Ureter (tissue), 1 donor: Measurements from ENCODE around the gene MYRIP. TPM values are rescaled to one million over a fixed set of nuclear protein-coding genes. Genes with fewer than 3 reads are reported as not detected.
"Not testable (repeated sequence)": the region's sequence is repeated elsewhere in the genome, so short reads cannot be mapped to it uniquely, and the experiment has no call there.

ENCODE experiments used
- DNase-seq: peaks from one replicate; pipeline ENCODE4 v3.0.0-alpha.2; 2020; ENCODE audit warnings: low spot score
- total RNA-seq: library from RNA; stranded (reverse); gene quantifications from one replicate; pipeline ENCODE4 v1.2.4, GENCODE V29; 2023
- donor health status: DM: yes; HTN: yes; CAD: no.

The MYRIP gene
- total RNA-seq, 1 donor from 2014 or later: 4.8 TPM

DNA sequence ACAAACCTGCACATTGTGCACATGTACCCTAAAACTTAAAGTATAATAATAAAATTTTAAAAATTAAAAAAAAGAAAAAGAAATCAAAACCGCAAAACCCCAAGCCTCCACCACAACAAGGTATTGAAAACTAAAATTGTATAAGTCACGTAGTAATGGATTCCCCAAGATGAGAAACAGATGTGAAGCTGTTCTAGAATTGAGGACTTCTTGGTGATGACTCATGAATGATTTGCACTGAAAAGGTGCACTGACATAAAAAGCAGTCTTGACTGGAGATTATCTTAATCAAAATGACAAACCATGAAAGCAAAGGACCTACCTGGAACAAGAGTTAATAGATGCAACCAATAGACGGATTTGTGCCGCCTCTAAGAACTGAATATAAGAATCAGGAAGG lies 225.8 kb downstream of the MYRIP start:
- no peak for DNase-seq

DNA sequence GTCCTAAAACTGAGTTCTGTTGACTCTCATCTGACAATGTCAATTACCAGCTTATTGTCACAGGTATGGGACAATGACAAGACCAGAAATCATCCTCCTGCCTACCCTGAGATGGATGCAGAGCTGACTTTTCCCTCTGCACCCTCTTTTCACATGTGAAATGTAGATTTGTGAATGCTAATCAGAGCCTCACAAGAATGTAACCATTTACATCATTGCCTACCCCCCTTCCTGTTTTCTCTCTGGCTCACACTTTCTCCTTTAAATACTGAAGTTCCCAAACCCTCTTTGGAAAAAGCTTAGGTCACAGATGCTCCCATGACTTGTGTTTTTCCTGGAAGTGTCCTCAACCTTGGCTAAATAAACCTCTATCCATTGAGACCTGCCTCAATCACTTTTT lies 228.2 kb downstream of the MYRIP start:
- no peak for DNase-seq

DNA sequence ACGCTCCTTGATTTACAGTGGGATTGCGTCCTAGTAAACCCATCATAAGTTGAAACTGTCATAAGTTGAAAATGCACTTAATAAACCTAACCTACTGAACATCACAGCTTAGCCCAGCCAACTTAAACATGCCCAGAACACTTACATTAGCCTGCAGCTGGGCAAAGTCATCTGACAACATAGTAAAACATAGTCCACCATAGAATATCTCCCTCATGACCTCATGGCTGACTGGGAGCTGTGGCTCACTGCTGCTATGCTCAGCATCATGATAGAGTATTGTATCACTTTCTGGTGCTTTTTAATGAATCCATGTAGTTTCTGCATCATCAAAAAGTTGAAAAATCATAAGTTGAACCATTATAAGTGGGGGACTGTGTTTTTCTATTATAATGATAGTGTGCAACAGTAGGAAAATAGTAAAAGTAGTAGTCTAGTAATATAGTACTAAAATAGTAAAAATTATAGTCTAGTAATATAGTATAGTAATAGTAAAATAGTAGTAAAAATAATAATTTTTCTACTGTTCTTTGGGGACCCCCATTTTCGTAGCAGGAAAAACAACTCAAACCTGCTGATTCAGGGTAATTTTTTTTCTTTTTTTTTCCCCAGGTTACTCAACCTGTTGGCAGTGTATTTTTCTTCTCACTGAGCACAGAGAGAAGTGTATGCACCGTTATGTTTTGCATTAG lies 233.5 kb downstream of the MYRIP start:
- no peak for DNase-seq

DNA sequence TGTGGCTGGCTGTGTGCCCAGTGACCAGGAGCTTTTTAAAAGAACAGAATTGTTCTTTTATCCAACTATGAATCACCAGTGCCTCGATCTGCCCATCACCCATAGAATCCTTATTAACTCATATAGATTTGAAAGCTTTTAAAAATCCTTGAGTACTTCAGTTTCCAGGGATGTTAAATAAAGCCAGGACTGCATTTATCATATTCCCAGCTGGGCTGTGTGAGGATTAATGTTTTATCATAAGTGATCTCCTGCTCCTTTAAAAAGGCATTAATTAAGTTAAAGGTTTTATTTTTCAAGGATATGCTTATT lies 234.0 kb downstream of the MYRIP start:
- no peak for DNase-seq

DNA sequence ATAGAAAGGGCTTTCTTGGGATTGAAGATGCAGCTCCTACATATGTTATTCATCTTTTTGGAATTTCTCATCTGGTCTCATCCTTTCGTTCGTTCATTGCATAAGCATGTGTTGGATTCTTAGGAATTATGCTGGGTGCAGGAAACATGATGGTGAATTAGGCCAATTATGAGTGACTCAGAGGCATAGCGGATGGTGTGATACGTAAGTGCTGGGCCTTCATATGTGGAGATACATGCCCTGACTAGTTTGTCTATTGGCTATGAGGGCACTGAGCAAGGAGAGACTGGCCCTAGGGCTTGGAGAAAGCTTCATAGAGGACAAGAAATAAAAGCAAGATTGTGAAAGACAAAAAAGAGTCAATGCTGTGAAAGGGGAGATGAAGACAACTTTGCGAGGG lies 235.1 kb downstream of the MYRIP start:
- no peak for DNase-seq

DNA sequence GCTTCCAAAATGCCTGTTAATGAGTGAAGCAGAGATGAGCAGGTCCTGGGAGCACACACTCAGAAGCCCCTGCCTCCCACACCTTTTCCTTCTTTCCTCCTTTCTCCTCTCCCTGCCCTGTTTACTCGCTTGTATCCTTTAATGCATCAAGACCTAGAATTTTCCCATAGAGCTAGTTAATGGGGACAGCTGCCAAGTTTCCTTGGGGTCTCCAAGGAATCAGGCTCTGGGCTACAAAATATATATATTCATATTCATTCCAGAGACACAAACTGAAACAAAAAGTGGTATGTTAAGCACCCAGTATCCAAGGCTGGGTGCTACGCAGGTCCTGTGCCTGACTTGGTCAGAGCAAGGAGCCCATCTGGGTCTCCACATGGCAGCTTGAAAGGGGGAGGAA lies 235.6 kb downstream of the MYRIP start:
- DNase-seq: no peak

DNA sequence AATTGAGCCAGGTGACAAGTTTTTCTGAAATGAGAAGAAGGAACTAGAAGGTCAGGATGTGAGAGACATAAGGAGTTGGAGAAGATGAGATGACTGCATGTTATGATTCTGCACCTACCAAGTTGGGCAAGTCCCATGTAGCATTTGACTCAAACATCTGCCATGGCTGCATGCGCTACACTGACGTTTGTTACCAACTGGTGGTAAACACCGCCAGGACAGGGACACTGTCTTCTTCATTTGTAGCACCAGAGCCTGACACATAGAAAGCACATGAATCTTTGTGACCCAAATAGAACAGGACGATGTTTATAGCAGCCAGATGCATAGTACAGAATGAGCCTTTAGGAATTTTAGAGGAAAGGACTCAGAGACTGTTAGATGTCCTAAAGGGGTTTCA lies 236.7 kb downstream of the MYRIP start:
- no peak for DNase-seq

DNA sequence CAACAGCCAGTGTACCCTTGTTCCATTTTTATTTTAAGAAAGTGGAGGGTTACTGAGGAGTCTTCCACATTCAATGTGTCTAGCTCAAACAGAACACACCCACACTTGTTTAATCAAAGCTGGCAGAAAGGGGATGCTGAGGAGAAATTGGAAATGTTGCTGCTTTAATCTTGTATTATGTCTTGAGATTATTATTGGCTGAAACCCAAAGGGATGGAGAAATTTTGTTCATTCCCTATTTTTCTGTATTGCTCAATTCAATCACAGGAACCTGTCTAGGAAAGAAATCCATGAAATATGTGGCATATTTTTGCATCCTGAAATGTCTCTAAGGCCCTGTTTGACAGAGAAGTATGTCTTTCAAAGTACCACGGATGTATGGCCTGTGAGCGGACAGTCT lies 238.0 kb downstream of the MYRIP start:
- no peak for DNase-seq

DNA sequence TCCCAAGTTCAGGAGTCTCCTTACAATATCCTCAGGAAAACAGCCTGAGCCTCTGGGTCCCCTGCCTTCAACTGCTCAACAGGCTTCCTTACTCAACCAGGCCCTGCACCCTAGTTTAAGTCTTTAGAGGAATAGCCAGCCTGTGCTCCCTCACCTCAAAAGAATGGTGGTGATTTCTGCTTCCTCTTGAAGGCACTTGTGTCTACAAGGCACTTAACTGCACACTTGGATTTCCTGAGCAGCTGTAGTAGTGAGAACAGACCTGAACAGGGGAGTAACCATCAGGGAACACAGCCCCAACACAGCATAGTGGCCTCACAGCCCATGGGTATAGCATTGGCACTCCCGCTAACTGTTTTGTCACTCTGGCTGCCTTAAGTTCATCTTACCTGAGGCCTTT lies 244.3 kb downstream of the MYRIP start:
- DNase-seq: no peak

DNA sequence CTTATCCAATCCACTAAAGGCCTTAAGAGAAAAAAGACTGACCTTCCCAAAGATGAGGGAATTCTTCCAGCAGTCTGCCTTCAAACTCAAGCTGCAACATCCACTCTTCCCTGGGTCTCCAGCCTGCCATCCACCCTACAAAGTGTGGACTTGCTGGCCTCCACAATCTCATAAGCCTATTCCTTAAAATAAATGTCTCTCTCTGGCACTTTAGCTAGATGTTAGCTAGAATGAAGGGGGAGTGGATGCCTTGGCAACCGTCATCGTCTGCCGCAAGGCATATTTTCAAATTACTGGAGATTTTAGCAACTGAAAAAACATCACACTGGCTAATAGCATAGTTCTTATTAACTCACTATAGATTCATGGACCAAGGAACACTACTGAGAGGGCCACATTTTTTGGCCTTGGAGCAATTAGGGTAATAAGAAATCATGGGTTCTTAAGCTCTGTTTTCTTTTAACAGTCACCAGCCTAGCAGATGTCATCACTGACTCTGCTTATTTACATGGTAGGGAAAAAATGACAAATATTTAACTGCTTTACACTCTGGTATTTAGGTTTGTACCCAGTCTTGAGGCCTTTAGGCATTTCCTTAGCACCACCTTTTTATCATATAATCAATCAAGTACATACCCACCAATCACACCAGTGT lies 245.3 kb downstream of the MYRIP start:
- DNase-seq: no peak

DNA sequence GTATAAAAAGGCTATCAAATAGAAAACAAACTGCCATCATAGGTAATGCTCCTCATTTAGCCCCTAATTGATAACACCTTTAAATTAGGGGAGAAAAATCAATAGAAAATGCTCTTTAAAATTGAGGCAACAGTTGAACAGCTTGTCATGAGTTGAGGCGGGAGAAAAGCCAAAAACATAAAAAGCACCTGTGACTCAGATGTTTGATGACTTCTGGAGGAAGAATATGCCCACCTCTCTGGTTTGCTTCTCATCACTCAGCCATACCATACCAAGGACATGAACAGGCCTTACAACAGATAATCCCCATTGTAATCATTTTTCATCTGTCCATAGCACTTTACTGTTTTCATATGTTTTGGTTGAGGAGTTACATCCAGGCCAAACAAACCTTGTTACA lies 246.0 kb downstream of the MYRIP start:
- no peak for DNase-seq

DNA sequence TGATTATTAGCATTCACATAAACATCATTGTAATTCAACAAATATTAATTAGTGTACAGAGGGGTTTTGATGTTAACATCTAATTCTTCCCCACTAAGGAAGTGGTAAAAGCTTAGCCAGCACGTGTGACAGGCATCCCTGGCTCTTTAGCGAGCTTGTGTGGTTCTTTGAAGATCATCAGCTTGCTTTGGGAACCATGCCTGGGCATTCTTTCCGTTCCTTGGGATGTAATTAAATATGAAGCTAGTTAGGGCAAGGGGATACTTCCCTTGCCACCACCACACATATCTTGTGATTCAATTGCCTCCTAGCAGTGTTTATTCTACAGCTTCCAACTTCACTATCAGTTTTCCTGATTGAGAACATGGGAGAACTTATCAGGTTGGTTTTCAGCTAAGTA lies 246.5 kb downstream of the MYRIP start:
- no peak for DNase-seq

DNA sequence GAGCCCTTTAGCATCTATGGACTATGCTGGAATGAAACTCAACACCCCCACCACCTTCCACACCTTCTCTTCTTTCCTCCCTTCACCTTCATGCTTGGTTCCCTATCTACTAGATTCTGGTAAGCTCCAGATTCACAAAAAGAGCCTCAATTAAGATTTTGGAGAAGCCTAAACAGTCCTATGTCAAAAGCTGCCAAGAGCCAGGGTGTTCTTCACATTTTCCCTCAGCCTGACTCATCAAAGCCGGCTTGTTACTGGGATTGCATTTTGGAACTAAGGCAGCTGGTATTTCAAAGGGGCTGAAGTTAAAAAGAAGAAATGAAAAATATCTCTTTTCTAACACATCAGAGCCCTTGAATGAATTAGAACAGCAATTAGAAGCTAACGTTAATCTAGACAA lies 247.7 kb downstream of the MYRIP start:
- DNase-seq: no peak

DNA sequence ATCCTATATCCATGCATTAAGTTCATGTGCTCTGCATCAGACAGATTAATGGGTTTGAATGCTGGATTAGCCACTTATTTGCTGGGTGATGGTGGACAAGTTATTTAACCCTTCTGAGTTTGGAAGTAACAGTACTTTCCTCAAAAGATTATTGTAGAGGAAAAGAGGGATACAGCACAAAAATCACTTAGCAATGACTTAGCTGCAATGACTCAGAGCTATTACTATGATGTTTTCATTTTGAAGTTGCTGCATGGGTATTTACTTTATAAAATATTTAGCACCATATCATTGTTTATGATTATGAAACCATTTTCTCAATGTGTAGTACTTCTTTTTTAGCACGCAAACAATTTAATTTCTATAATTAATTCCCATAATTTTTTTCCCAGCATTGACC lies 248.4 kb downstream of the MYRIP start:
- no peak for DNase-seq

DNA sequence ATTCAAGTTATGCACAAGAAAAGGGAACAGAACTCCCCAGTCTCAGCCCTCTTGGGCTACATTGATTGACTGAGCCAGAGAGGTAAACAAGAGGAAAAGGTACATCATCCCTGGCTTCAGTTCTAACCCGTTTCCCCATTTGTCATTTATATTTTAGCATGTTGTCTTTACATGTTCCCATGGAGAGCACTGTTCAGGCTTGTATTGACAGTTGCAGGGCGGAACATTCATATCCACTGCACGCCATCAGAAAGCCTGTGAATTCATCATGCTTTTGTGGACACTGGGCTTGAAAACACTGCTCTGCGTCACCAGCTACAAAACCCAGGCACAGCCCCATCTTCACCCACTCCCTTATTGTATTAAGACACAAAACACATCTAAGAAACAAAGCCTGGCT lies 259.2 kb downstream of the MYRIP start:
- no peak for DNase-seq

DNA sequence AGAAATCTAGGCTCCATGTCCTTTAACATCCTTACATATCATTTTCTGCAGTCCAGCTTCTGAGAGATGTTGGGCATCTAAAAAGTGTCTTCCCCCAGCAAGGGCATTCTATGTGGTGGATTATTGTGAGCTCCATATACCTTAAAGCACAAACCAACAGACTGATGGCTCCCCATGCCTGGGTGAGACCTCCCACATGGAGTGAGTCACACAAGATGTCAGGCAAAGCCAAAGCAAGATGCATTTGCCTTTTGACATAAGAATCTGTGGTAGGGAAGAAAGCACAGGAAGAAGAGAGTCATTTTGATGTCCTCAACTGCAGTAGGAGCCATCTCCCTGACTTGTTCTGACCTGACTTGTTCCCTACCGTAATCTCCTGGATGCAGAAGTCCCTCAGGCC lies 261.4 kb downstream of the MYRIP start:
- DNase-seq: no peak

DNA sequence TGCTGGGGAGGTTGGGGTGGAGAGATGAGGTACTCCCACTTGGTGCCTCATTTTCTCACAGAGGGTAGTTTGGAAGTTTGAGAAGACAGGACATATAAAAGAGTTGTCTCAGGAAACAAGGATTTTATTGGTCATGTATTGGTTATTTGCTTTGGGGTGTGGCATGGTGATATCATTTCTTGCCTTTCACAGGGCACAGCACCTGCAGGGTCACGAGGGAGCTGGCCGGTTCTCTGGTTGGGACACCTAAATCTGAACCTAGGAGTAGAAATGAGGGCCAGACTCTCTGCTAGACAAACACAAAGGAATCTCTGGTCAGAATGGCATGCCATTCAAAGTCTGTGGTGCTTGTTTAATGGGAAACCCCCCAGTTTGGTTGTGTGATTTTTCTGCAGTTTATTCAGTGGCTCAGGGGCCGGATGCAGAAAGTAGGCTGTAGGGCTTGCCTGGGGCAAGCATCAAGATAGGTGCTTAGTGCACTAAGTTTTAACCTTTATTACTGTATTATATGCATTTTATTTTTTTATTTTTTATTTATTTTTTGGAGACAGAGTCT lies 262.4 kb downstream of the MYRIP start:
- no peak for DNase-seq

DNA sequence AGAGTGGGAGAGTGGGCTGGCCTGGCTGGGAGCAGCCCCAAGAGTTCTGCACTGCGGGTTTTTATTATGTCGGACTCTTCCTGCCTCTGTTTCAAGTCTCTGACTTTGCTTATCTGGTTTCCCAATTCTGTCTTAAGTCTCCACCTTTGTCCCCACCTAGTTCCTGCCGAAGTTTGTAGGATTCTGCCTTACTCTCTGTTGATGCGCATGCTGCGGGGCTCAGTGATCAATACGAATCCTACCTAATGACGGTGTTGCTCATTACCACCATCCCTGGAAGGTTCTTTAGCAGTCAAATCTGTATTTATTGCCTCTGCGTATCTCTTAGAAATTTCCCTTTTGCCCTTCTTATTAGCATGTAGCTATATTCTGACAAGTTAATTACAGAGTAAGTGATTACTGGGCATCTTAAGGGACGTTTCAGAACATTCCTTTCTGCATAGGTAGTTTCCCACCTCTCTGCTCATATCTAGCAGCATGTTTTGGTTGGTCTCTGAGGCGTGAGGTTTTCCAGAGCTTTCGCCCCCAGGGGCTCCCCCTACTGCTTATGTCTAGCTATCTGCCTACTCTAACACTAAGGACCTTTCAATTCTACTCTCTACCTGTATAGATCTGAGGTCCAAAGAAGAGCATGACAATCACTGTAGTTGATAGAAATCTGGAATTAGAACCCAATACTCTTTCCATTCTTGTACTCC lies 264.1 kb downstream of the MYRIP start:
- DNase-seq: no peak

DNA sequence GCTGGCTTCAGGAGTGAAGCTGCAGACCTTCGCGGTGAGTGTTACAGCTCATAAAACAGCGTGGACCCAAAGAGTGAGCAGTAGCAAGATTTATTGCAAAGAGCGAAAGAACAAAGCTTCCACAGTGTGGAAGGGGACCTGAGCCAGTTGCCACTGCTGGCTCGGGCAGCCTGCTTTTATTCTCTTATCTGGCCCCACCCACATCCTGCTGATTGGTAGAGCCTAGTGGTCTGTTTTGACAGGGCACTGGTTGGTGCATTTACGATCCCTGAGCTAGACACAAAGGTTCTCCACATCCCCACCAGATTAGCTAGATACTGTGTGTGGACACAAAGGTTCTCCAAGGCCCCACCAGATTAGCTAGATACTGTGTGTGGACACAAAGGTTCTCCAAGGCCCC lies 267.7 kb downstream of the MYRIP start:
- DNase-seq: not testable (repeated sequence)

DNA sequence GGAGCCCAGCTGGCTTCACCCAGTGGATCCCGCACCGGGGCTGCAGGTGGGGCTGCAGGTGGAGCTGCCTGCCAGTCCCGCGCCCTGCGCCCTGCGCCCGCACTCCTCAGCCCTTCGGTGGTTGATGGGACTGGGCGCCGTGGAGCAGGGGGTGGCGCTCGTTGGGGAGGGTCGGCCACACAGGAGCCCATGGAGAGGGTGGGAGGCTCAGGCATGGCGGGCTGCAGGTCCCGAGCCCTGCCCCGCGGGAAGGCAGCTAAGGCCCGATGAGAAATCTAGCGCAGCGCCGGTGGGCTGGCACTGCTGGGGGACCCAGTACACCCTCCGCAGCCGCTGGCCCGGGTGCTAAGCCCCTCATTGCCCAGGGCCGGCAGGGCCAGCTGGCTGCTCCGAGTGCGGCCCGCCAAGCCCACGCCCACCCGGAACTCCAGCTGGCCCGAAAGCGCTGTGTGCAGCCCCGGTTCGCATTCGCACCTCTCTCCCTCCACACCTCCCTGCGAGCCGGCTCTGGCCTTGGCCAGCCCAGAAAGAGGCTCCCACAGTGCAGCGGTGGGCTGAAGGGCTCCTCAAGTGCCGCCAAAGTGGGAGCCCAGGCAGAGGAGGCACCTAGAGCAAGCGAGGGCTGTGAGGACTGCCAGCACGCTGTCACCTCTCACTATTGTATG lies 268.6 kb downstream of the MYRIP start:
- not testable (repeated sequence) for DNase-seq

DNA sequence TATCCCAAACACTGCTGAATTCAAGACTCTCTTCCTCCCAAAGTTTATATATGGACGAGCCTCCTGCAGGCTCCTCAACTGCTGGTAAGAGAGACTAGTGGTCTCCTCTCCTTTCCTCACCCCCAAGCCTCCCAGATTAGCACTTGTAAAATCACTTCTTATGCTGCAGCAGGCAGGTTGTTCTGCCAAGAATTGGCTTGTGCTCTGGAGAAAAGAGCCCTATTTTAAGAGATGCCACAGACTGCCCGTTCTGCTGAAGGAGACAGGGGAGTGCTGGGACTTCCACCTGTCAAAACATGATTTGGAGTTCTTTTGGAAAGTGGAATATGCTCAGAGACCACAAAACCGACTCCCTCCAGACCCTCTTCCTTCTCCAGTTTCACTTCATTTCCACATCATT lies 269.2 kb downstream of the MYRIP start:
- no peak for DNase-seq

DNA sequence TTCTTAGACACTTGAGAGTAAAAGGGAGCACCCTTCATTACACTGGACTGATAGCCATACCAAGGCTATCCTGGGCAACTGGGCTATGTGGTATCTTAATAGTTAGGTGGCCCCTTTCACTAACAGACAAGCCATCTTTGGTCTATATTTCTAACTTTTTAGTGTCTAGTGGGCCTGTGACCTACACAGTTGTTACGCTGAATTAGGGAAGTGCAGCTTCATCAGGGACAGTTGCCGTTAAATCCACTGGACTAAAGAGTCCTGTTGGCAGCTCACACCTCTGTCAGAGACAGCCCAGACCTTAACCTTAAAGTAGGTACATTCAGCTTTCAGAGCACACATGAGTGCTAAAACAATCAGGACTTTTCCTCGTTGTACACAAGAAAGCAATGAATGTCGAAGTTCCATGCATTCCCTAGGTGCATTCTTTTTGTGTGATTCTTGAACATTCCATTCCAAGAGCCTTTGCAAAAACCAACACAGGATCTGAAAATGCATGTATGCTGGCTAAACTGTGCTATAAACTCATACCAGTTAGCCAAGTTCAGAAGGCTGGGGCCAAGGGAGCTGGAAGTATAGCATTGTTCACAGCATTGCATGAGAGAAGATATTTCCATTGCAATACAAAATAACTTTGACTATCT lies 269.9 kb downstream of the MYRIP start:
- DNase-seq: no peak
